Measurements from ENCODE around the gene KATNBL1.

The KATNBL1 gene

GRCh38 chr15:34179234-34179633 is 30.7 kb downstream of the KATNBL1 start:
- TF ChIP-seq TCF12 (IDR thresholded peaks at IDR 0.05; ENCODE audit: low read depth): no peak
- no peak for TF ChIP-seq EGR1 (IDR thresholded peaks at IDR 0.05)
- no peak for TF ChIP-seq USF1 (IDR thresholded peaks at IDR 0.05)
- TF ChIP-seq YY1 (IDR thresholded peaks at IDR 0.05; ENCODE audit: low read depth): no peak
- TF ChIP-seq EP300 (IDR thresholded peaks at IDR 0.05; ENCODE audit: borderline replicate concordance): no peak
- TF ChIP-seq NFIC (IDR thresholded peaks at IDR 0.05): no peak
- no peak for TF ChIP-seq REST (IDR thresholded peaks at IDR 0.05; ENCODE audit: low read depth)
- no peak for TF ChIP-seq RAD21 (IDR thresholded peaks at IDR 0.05; ENCODE audit: low read depth)

GRCh38 chr15:34161329-34161963 is 48.5 kb downstream of the KATNBL1 start:
- TF ChIP-seq RAD21 (IDR thresholded peaks at IDR 0.05; ENCODE audit: low read depth) (no peak), YY1 (IDR thresholded peaks at IDR 0.05; ENCODE audit: low read depth) (no peak), TCF12 (IDR thresholded peaks at IDR 0.05; ENCODE audit: low read depth) (no peak), NFIC (IDR thresholded peaks at IDR 0.05) (no peak), REST (IDR thresholded peaks at IDR 0.05; ENCODE audit: low read depth) (no peak), CREB1 (IDR thresholded peaks at IDR 0.05; ENCODE audit: low read depth) (no peak), FOXM1 (IDR thresholded peaks at IDR 0.05; ENCODE audit: borderline replicate concordance, low read depth) (no peak), MAX (IDR thresholded peaks at IDR 0.05) (no peak), EGR1 (IDR thresholded peaks at IDR 0.05) (no peak)

GRCh38 chr15:34160735-34161134 is 49.2 kb downstream of the KATNBL1 start:
- no peak for TF ChIP-seq NFIC (IDR thresholded peaks at IDR 0.05)
- no peak for TF ChIP-seq EGR1 (IDR thresholded peaks at IDR 0.05)
- TF ChIP-seq USF1 (IDR thresholded peaks at IDR 0.05): no peak
- no peak for TF ChIP-seq FOXM1 (IDR thresholded peaks at IDR 0.05; ENCODE audit: borderline replicate concordance, low read depth)
- no peak for TF ChIP-seq CREB1 (IDR thresholded peaks at IDR 0.05; ENCODE audit: low read depth)
- no peak for TF ChIP-seq MAX (IDR thresholded peaks at IDR 0.05)
- TF ChIP-seq EP300 (IDR thresholded peaks at IDR 0.05; ENCODE audit: borderline replicate concordance): no peak
- no peak for TF ChIP-seq YY1 (IDR thresholded peaks at IDR 0.05; ENCODE audit: low read depth)
- TF ChIP-seq TEAD4 (IDR thresholded peaks at IDR 0.05): no peak
- no peak for TF ChIP-seq ZBTB7A (IDR thresholded peaks at IDR 0.05; ENCODE audit: low read depth)
- no peak for TF ChIP-seq RAD21 (IDR thresholded peaks at IDR 0.05; ENCODE audit: low read depth)
- TF ChIP-seq REST (IDR thresholded peaks at IDR 0.05; ENCODE audit: low read depth): no peak
- TF ChIP-seq TCF12 (IDR thresholded peaks at IDR 0.05; ENCODE audit: low read depth): no peak
- no peak for TF ChIP-seq TAF1 (IDR thresholded peaks at IDR 0.05; ENCODE audit: low read depth)
- no peak for TF ChIP-seq CEBPB (IDR thresholded peaks at IDR 0.05)

- TF ChIP-seq REST (IDR thresholded peaks at IDR 0.05; ENCODE audit: low read depth): no peak
- no peak for TF ChIP-seq CREB1 (IDR thresholded peaks at IDR 0.05; ENCODE audit: low read depth)
- TF ChIP-seq EGR1 (IDR thresholded peaks at IDR 0.05): no peak
- TF ChIP-seq USF1 (IDR thresholded peaks at IDR 0.05): no peak
- TF ChIP-seq TEAD4 (IDR thresholded peaks at IDR 0.05): no peak
- TF ChIP-seq TCF12 (IDR thresholded peaks at IDR 0.05; ENCODE audit: low read depth): no peak
- no peak for TF ChIP-seq CEBPB (IDR thresholded peaks at IDR 0.05)
- no peak for TF ChIP-seq RAD21 (IDR thresholded peaks at IDR 0.05; ENCODE audit: low read depth)
- TF ChIP-seq ZBTB7A (IDR thresholded peaks at IDR 0.05; ENCODE audit: low read depth): no peak
Observed at GRCh38 chr15:34158355-34158754, 51.5 kb downstream of the KATNBL1 start.

Data from Ishikawa (cell line).